HepG2 (cell line): ENCODE measurements around the gene NUSAP1.

ENCODE experiments used
- CEBPG ChIP-seq: IDR thresholded peaks from 2 replicates; pipeline ENCODE4 v1.6.1; 2016
- HDAC6 ChIP-seq: fragments of 200-600 bp; sonication (generic); IDR thresholded peaks from 2 replicates; pipeline ENCODE4 v1.7.0; 2017; ENCODE audit warnings: mild to moderate bottlenecking, antibody characterized with exemption, low read length, low read depth
- ZSCAN30 ChIP-seq: sonication (generic); formaldehyde crosslinking; IDR thresholded peaks from 2 replicates; pipeline ENCODE4 v1.5.0; 2020; ENCODE audit warnings: mild to moderate bottlenecking, missing genetic modification reagents
- TF ChIP-seq, protein P1 (sequence below): conservative IDR thresholded peaks from 2 replicates; pipeline ENCODE4 v1.6.1; 2018; ENCODE audit warnings: missing genetic modification reagents
- TF ChIP-seq, protein P2 (sequence below): sonication (generic); formaldehyde crosslinking; IDR thresholded peaks from 2 replicates; pipeline ENCODE4 v1.9.0; 2021; ENCODE audit warnings: missing genetic modification reagents, mild to moderate bottlenecking, borderline replicate concordance

DNA sequence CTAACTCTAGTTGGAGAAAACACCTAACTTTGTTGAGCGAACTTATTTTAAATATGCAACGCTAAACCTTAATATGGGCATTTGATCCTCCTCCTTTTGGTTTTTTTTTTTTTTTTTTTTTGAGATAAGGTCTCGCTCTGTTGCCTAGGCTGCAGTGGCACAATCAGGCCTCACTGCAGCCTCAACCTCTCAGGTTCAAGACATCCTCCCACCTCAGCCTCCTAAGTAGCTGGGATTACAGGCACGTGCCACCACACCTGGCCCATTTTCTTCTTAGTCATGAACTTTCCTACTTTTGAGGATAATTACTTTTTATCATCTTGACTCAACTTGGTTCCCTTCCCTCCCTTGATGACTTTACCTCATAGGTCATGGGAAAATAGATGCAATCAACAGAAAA is 3.9 kb downstream of the NUSAP1 start:
- TF ChIP-seq, protein P1, sequence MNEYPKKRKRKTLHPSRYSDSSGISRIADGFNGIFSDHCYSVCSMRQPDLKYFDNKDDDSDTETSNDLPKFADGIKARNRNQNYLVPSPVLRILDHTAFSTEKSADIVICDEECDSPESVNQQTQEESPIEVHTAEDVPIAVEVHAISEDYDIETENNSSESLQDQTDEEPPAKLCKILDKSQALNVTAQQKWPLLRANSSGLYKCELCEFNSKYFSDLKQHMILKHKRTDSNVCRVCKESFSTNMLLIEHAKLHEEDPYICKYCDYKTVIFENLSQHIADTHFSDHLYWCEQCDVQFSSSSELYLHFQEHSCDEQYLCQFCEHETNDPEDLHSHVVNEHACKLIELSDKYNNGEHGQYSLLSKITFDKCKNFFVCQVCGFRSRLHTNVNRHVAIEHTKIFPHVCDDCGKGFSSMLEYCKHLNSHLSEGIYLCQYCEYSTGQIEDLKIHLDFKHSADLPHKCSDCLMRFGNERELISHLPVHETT (CRISPR knock-in tag) = no peak
- TF ChIP-seq HDAC6 (no peak), CEBPG (CRISPR knock-in tag) (no peak), ZSCAN30 (CRISPR knock-in tag) (no peak)
- TF ChIP-seq, protein P2, sequence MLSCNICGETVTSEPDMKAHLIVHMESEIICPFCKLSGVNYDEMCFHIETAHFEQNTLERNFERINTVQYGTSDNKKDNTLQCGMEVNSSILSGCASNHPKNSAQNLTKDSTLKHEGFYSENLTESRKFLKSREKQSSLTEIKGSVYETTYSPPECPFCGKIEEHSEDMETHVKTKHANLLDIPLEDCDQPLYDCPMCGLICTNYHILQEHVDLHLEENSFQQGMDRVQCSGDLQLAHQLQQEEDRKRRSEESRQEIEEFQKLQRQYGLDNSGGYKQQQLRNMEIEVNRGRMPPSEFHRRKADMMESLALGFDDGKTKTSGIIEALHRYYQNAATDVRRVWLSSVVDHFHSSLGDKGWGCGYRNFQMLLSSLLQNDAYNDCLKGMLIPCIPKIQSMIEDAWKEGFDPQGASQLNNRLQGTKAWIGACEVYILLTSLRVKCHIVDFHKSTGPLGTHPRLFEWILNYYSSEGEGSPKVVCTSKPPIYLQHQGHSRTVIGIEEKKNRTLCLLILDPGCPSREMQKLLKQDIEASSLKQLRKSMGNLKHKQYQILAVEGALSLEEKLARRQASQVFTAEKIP (CRISPR knock-in tag) = no peak
